KBM-7 (cell line): ENCODE data around the gene SIDT2.

Experiments
- DNase-seq: peaks from one replicate; pipeline ENCODE4 v3.0.0-alpha.2; 2015
- in situ Hi-C: fragments of 300-500 bp; cut with MboI; formaldehyde crosslinking; loops from 2 replicates; pipeline ENCODE4 v1.14.3; 2020; ENCODE audit warnings: low sequenced_read_pairs, low pct_unique_long_range_greater_than_20kb, mixed read lengths

The SIDT2 gene

DNA sequence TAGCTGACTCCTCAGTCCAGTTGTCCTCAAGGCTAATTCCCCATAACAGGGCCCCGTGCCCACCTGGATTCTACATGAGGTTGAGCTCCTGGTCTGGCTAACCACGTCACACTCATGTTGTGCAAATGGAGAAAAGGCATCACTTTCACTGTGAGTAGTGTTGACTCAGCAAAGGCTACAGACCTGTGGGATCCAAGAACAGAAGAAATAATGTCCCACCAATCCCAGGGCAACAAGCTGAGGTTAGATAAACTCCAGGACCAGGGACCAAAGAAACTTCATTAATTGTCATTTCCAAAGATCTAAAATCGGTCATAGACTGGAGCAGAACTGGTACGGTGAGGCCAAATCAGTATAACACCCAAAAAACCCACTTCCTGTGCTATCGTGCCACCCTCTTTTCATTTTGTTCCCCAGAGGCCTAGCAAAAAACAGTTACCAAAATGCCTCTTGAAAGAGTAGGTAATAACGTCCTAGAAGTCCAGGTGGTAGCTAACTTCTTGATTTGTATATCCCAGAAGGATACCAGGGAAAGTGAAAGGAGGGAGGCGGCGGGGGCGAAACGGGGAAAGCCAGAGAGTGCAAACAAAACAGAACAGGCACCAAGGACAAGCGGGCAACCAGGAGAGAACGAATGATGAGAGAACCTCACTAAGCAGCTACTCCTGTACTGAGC, 51.9 kb downstream of the SIDT2 start:
- in situ Hi-C loops: no loop called here
- no peak for DNase-seq

DNA sequence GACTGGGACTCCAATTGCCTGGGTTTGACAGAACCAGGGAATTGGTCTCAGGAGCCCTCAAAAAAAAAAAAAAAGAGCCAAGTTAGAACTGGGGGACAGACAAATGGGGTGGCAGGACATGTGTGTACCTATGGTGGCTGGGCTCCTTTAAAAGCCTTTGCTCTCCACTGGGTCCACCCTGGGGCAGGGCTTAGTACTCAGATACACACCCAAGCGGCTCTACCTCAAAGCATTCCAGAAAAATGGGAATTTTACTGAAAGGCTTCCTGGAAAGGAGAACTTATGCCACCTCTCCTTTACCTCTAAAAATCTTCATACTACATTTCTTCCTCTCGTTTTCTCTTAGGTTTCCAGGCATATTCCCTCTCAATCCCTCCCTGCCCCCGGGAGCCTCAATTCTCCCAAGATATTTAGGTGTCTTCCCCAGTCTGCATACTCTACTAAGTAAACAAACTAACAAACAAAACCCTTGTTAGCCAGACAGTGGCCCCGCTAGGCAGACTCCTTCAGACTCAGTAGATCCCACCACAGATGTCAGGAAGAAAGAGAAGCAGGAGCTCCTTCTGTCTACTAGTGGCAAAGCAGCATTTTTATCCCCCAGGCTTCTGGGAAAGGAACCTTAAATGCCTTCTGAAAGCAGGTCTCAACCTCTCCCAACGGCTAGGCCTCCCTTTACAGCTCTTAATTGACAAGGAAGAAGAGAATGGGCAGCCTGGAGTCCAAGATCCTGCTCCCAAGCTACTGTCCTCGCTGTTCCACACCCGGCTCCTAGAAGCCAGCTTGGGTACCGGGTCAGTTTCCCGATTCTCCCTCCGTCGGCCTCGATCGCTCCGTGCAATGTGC, 52.7 kb downstream of the SIDT2 start:
- no peak for DNase-seq
- in situ Hi-C loops: no loop called here

DNA sequence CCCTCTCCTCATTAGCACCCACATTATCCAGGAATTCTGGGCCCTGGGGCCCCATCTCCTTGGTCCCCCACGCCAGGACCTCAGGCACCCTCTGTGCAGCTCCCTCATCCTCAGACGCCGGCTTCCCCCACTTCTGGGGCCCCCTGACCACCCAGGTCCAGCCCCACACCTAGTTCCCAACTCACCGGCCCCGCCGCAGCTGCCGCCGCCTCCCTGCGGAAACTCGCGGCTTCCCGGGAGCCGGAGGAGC, 53.2 kb downstream of the SIDT2 start, which contains the start of gene PCSK7:
Gene PCSK7 (minus strand): TSS at position 232 of the 250 bp plus-strand sequence. CDS start 2,229 bp downstream, outside the sequence.
- no peak for DNase-seq

DNA sequence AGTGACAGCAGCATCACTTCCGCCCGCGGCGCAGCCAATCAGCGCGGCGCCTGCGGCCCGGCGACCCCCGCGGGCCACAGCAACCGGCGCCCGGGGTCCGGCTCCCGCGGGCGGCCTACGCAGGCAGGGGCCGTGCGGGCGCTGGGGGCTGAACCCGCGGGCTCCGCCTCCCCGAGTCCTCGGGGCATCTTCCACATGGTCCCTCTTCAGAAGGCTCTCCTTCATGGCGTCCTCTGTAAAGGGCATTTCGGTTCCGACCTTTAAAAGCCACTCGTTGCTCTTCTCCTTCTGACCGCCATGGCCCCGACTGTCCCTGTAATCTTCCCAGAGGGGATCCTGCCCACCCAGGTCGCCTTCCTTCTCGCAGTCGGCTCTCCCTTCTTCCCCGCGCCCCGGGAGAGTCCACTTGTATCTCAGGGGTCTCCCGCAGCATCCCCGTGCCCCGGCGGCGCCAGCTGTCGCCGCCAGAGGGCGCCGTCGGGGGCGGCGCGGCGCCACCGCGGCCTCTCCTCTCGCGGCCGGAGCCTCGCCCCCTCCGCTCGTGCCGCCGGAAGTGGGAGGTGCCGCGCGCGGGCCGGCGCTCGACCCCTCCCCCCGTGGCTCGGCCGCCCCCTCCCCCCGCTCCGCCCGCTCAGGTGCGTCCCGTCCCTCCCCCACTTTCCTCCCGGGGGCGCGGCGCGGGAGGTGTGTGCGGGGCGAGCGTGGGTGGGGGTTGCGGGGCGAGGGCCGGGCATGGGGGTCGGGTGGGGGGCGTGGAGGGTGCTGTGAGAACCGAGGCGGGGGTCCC, 53.7 kb downstream of the SIDT2 start, which contains the start of gene RNF214:
Gene RNF214 (plus strand): TSS at position 580 of the 787 bp plus-strand sequence. CDS start 1,602 bp downstream, outside the sequence.
- peak; percentile 88 for DNase-seq
- in situ Hi-C loops: no loop called here

More for the DNA sequence above, 53.2 kb downstream of the SIDT2 start, which contains the start of gene PCSK7:
- in situ Hi-C loops: no loop called here

DNA sequence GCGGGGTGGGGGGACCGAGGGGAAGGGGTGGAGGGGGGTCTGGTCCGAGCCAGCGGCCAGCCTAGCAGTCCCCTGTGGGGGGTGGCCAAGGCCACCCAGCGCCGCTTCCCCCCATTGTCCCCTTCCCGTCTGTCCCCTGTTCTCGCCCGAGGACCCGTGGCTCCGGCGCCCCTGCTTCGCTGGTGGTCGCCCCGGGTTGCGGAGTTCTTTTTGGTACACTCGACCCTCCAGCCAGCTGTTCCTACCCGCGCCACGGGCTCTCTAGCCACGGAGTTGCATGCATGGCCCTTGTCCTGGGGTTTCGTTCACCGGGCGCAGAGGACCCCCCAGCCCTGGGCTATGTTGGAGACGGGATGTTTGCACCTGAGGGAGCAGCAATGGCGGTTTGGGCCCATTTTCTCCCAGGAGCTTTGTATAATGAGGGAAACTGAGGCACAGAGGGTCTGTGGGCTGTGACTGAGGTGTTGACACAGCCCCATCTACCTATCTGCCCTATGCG, 54.4 kb downstream of the SIDT2 start:
- DNase-seq: peak; percentile 14

DNA sequence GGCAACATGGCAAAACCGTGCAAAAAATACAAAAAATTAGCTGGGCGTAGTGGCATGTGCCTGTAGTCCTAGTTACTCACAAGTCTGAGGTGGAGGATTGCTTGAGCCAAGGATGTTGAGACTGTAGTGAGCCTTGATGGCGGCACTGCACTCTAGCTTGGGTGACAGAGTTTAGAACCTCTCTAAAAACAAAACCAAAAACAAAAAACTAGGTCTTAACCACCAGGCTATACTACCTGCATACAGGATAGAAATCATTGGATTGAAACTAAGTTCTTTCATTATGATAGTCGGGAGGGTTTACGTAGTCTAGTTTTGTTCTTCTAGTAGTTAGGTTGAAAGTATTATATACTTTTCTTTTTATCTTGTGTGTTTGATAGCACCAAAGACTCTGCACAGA, 59.7 kb downstream of the SIDT2 start:
- DNase-seq: no peak
- in situ Hi-C loops: no loop called here

More for the DNA sequence above, 54.4 kb downstream of the SIDT2 start:
- in situ Hi-C loops: no loop called here

DNA sequence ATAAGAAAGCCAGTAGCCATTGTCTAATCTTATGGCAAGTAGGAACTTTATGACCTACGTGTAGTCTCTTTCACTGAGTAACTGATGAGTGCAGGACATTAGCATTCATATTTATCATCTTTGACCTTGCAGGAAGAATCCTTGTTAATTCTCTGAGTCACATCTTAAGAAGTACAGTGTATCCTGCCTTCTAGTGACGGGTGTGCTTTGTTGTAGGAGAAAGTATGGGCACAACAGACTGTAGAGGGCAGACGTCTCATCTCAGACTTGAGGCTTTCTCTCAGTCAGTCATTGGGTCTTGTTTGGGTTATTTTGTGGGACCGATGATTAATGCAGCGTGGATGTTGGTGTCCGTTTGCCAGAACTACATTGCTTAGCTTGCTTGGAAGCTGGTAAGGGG, 60.8 kb downstream of the SIDT2 start:
- no peak for DNase-seq
- in situ Hi-C loops: no loop called here
